H1 (cell line): ENCODE measurements around the gene UBE2E2. TPM values are rescaled to one million over a fixed set of nuclear protein-coding genes. Genes with fewer than 3 reads are reported as not detected.

ENCODE experiments used
- BACH1 ChIP-seq: IDR thresholded peaks from 2 replicates; pipeline ENCODE4 v1.6.1; 2012; ENCODE audit warnings: low read length, improper control_type of control experiment
- CREB1 ChIP-seq: IDR thresholded peaks from 2 replicates; pipeline ENCODE4 v1.6.1; 2012; ENCODE audit warnings: inconsistent platforms
- E2F6 ChIP-seq: IDR thresholded peaks from 2 replicates; pipeline ENCODE4 v1.6.1; 2012; ENCODE audit warnings: inconsistent platforms
- EP300 ChIP-seq, 2 experiments: IDR thresholded peaks; 1 replicate in 1 of 2; 2 replicates in 1 of 2; pipeline ENCODE4 v1.6.1; 2011 to 2012; ENCODE audit warnings: low read depth in 2 of 2, low read length in 2 of 2, mild to moderate bottlenecking in 2 of 2, borderline replicate concordance in 1 of 2, inconsistent platforms in 1 of 2, moderate library complexity in 1 of 2
- GABPA ChIP-seq: IDR thresholded peaks from 2 replicates; pipeline ENCODE4 v1.6.1; 2011; ENCODE audit warnings: mild to moderate bottlenecking, low read length, moderate library complexity, borderline replicate concordance; ENCODE audit not compliant: insufficient read depth
- HDAC2 ChIP-seq, 2 experiments: fragments of 300-600 bp in 1 of 2; sonication (generic) in 1 of 2; IDR thresholded peaks; 2 replicates each; pipeline ENCODE4 v1.6.1; 2011 to 2012; ENCODE audit warnings: low read depth in 2 of 2, low read length in 2 of 2, mild to moderate bottlenecking in 2 of 2, moderate library complexity in 2 of 2, borderline replicate concordance in 1 of 2, inconsistent platforms in 1 of 2
- JUN ChIP-seq: IDR thresholded peaks from 2 replicates; pipeline ENCODE4 v1.6.1; 2011; ENCODE audit warnings: low read depth, mild to moderate bottlenecking, improper control_type of control experiment, low read length
- JUND ChIP-seq: IDR thresholded peaks from 2 replicates; pipeline ENCODE4 v1.6.1; 2011; ENCODE audit warnings: mild to moderate bottlenecking, improper control_type of control experiment, low read length
- KDM4A ChIP-seq: IDR thresholded peaks from one replicate; pipeline ENCODE4 v1.7.1; 2012; ENCODE audit warnings: low read depth, mild to moderate bottlenecking, moderate library complexity, low read length, inconsistent platforms; ENCODE audit not compliant: severe bottlenecking
- POLR2A ChIP-seq, 2 experiments: IDR thresholded peaks; 1 replicate in 1 of 2; 2 replicates in 1 of 2; pipeline ENCODE4 v1.6.1; 2011; ENCODE audit warnings: low read depth in 2 of 2, low read length in 2 of 2, mild to moderate bottlenecking in 2 of 2; ENCODE audit errors: control extremely low read depth in 1 of 2
- RAD21 ChIP-seq, 2 experiments: IDR thresholded peaks in 1 of 2; conservative IDR thresholded peaks in 1 of 2; 2 replicates each; pipeline ENCODE4 v1.6.1; 2011; ENCODE audit warnings: low read depth in 2 of 2, low read length in 2 of 2, improper control_type of control experiment in 1 of 2, inconsistent platforms in 1 of 2, mild to moderate bottlenecking in 1 of 2, moderate library complexity in 1 of 2
- SP1 ChIP-seq: IDR thresholded peaks from 2 replicates; pipeline ENCODE4 v1.6.1; 2011; ENCODE audit warnings: low read depth, low read length
- SRF ChIP-seq: IDR thresholded peaks from 2 replicates; pipeline ENCODE4 v1.6.1; 2011; ENCODE audit warnings: mild to moderate bottlenecking, low read depth, low read length, moderate library complexity
- TAF1 ChIP-seq: IDR thresholded peaks from 2 replicates; pipeline ENCODE4 v1.6.1; 2011; ENCODE audit warnings: mild to moderate bottlenecking, low read depth, low read length
- TAF7 ChIP-seq: optimal IDR thresholded peaks from 2 replicates; pipeline ENCODE3; 2011; ENCODE audit warnings: low read depth, mild to moderate bottlenecking, inconsistent platforms, low read length, moderate library complexity, borderline replicate concordance
- TBP ChIP-seq: IDR thresholded peaks from 2 replicates; pipeline ENCODE4 v1.6.1; 2011; ENCODE audit warnings: low read depth, low read length, improper control_type of control experiment
- TEAD4 ChIP-seq: IDR thresholded peaks from 2 replicates; pipeline ENCODE4 v1.6.1; 2012; ENCODE audit warnings: low read depth, low read length, inconsistent platforms, mixed read lengths
- ZNF274 ChIP-seq: IDR thresholded peaks from 2 replicates; pipeline ENCODE4 v1.7.0; 2012; ENCODE audit warnings: low read length, borderline replicate concordance; ENCODE audit errors: extremely low read depth
- polyA plus RNA-seq, 7 experiments: library from polyadenylated mRNA; depleted of rRNA in 3 of 7; stranded (reverse) in 5 of 7; unstranded in 2 of 7; fragments of >200 nt in 5 of 7; fragments of 200-250 nt in 2 of 7; gene quantifications; 1 replicate in 5 of 7; 2 replicates in 1 of 7; 4 replicates in 1 of 7; pipeline versions ENCODE4 v1.2.1 to v1.2.3, GENCODE V29; 2011 to 2013; ENCODE audit warnings: missing spikeins in 2 of 7, mixed read lengths in 2 of 7
- total RNA-seq: library from RNA; stranded (reverse); fragmentation: NEBNext Ultra II Directional; extraction: Animal tissue kit (Norgen Biotek cat#: 25700); gene quantifications from 2 replicates; pipeline ENCODE4 v1.2.1, GENCODE V29; 2021
- TF ChIP-seq, protein P1 (sequence below): IDR thresholded peaks from 2 replicates; pipeline ENCODE4 v1.6.1; 2012; ENCODE audit warnings: inconsistent platforms

Gene UBE2E2
- total and polyA plus RNA-seq, 2 of the 8 experiments (the other 6 are each of a cell fraction or from before 2014, with no cell fraction given) = 57.6 to 70.6 TPM

DNA sequence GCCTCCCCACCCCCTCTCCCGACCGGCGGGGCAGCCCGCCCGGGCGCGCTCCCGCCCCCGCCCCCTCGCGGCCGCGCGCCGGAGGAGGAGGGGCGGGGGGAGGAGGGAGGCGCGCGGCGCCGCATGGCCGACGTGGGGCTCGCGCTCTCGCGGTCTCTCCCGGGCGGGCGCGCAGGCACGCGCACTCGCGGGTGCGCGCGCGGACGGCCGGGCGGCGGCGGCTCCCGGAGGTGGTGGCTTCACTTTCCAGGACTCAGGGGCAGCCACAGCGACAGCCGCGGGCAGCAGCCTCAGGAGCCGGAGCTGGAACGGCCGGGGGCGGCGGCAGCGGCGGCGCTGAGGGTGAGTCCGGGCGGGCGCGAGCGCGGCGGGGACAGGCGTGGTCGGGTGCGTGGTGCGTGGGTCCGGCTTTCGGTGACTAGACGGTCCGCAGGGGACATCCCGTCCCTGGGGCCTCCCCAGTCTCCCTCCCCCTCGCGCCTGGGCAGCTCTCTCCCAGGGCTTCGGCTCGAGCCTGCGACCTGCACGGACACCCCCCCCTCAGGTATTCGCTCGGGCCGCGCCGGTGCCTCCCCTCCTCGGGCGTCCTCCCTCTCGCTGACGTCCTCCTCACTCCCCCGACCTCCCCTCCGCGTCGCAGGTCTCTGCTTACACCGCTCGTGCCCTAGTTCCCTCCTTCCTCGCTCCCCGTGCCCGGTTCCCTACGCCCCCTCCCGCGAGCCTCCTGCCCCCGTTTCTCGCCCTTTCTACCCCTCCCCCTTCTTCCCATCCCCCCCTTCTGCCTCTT lies at the start of gene UBE2E2 (continued):
- no peak for TF ChIP-seq SRF
- TF ChIP-seq RAD21 (IDR thresholded peaks at IDR 0.05 in 1 of 2, conservative IDR thresholded peaks at IDR 0.05 in 1 of 2; ENCODE audit: low read depth in 2 of 2, low read length in 2 of 2) = peak in 1 of 2 experiments; percentile 14; a peak in 1 of 4 replicates
- TF ChIP-seq JUN = no peak
- no peak for TF ChIP-seq JUND
- TF ChIP-seq GABPA = no peak
- TF ChIP-seq KDM4A = peak; percentile 62
- 0 out of 2 replicates have a peak, but pooled peaks have one; percentile 18 for TF ChIP-seq TBP
- peak; percentile 46 to 76 for TF ChIP-seq POLR2A (IDR thresholded peaks at IDR 0.05; ENCODE audit: control extremely low read depth in 1 of 2, low read depth in 2 of 2, low read length in 2 of 2)
- peak; percentile 73 for TF ChIP-seq TAF1
- no peak for TF ChIP-seq SP1
- no peak for TF ChIP-seq HDAC2 (IDR thresholded peaks at IDR 0.05; ENCODE audit: borderline replicate concordance in 1 of 2, low read depth in 2 of 2, low read length in 2 of 2)
- peak in 1 of 2 experiments; percentile 8; a peak in 1 of 3 replicates for TF ChIP-seq EP300 (IDR thresholded peaks at IDR 0.05; ENCODE audit: borderline replicate concordance in 1 of 2, low read depth in 2 of 2, low read length in 2 of 2)
- TF ChIP-seq, protein P1, sequence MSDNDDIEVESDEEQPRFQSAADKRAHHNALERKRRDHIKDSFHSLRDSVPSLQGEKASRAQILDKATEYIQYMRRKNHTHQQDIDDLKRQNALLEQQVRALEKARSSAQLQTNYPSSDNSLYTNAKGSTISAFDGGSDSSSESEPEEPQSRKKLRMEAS = peak; percentile 27; the same call in 1 of the 2 replicates
- no peak for TF ChIP-seq TAF7
- TF ChIP-seq ZNF274 = no peak
- TF ChIP-seq BACH1 = no peak
- peak; percentile 51; the same call in 1 of the 2 replicates for TF ChIP-seq E2F6
- TF ChIP-seq TEAD4 = no peak
- no peak; the same call in 1 of the 2 replicates for TF ChIP-seq CREB1
- TF ChIP-seq, all 59 proteins: peak for 13
